AG10803 (cell line): ENCODE measurements around the gene ASXL1.

Experiments used
- DNase-seq: peaks from one replicate; pipeline ENCODE4 v3.0.0; 2010; ENCODE audit warnings: low read depth
- H3K4me3 ChIP-seq: 2 replicates; pipeline ENCODE4 v1.5.1; 2011; ENCODE audit warnings: mild to moderate bottlenecking, low read length, control low read depth
- CTCF ChIP-seq: conservative IDR thresholded peaks from 2 replicates; pipeline ENCODE4 v1.5.1; 2011; ENCODE audit warnings: mild to moderate bottlenecking, low read length, control low read depth, inconsistent platforms

ASXL1 gene

GRCh38 chr20:32330555-32330897 lies 27.6 kb upstream of the ASXL1 start:
- no peak for TF ChIP-seq CTCF
- DNase-seq, result no peak

GRCh38 chr20:32332614-32333013 lies 25.5 kb upstream of the ASXL1 start:
- H3K4me3 ChIP-seq, result no peak overlapping the region
- no peak for TF ChIP-seq CTCF
- DNase-seq, result peak; percentile 60

More at GRCh38 chr20:32330555-32330897, 27.6 kb upstream of the ASXL1 start:
- H3K4me3 ChIP-seq, result no peak overlapping the region

GRCh38 chr20:32333181-32333987 lies 24.7 kb upstream of the ASXL1 start:
- H3K4me3 ChIP-seq, result no peak overlapping the region
- no peak for DNase-seq
- no peak for TF ChIP-seq CTCF

- DNase-seq, result no peak
- TF ChIP-seq CTCF, result no peak
- no peak overlapping the region for H3K4me3 ChIP-seq
Observed at GRCh38 chr20:32333988-32334885, 23.9 kb upstream of the ASXL1 start.

GRCh38 chr20:32336918-32337347 lies 21.2 kb upstream of the ASXL1 start:
- no peak overlapping the region for H3K4me3 ChIP-seq
- DNase-seq, result peak; percentile 61
- TF ChIP-seq CTCF, result peak; percentile 82

- TF ChIP-seq CTCF, result no peak
- no peak overlapping the region for H3K4me3 ChIP-seq
- DNase-seq, result no peak
Observed at GRCh38 chr20:32337937-32338661, 20.0 kb upstream of the ASXL1 start.
